H1 (cell line): ENCODE measurements around the gene TEX2. TPM values are rescaled to one million over a fixed set of nuclear protein-coding genes. Genes with fewer than 3 reads are reported as not detected.

Experiments used
- ASH2L ChIP-seq: fragments of 200-600, 300-600 bp; sonication (generic); IDR thresholded peaks from one replicate; pipeline ENCODE4 v1.7.1; 2017; ENCODE audit warnings: low read length
- BCL11A ChIP-seq, 2 experiments: IDR thresholded peaks; one replicate each; pipeline ENCODE4 v1.6.1; 2011; ENCODE audit warnings: low read depth in 2 of 2, low read length in 2 of 2, mild to moderate bottlenecking in 2 of 2
- CTCF ChIP-seq, 3 experiments: IDR thresholded peaks; 1 replicate in 2 of 3; 2 replicates in 1 of 3; pipeline versions ENCODE4 v1.5.1 to v1.6.1; 2011; ENCODE audit warnings: low read length in 3 of 3, mild to moderate bottlenecking in 3 of 3, inconsistent platforms in 2 of 3, low read depth in 1 of 3, moderate library complexity in 1 of 3; ENCODE audit not compliant: insufficient read depth in 1 of 3; ENCODE audit errors: control extremely low read depth in 1 of 3
- EZH2 ChIP-seq: fragments of 200-600 bp; sonication (generic); IDR thresholded peaks from 2 replicates; pipeline ENCODE4 v1.7.1; 2012; ENCODE audit warnings: low read depth, mild to moderate bottlenecking, moderate library complexity, low read length, inconsistent platforms; ENCODE audit not compliant: severe bottlenecking
- FOSL1 ChIP-seq: IDR thresholded peaks from 2 replicates; pipeline ENCODE4 v1.6.1; 2011; ENCODE audit warnings: mild to moderate bottlenecking, low read depth, low read length, moderate library complexity; ENCODE audit not compliant: insufficient read depth
- TBP ChIP-seq: IDR thresholded peaks from 2 replicates; pipeline ENCODE4 v1.6.1; 2011; ENCODE audit warnings: low read depth, low read length, improper control_type of control experiment
- polyA plus RNA-seq, 7 experiments: library from polyadenylated mRNA; depleted of rRNA in 3 of 7; stranded (reverse) in 5 of 7; unstranded in 2 of 7; fragments of >200 nt in 5 of 7; fragments of 200-250 nt in 2 of 7; gene quantifications; 1 replicate in 5 of 7; 2 replicates in 1 of 7; 4 replicates in 1 of 7; pipeline versions ENCODE4 v1.2.1 to v1.2.3, GENCODE V29; 2011 to 2013; ENCODE audit warnings: missing spikeins in 2 of 7, mixed read lengths in 2 of 7
- total RNA-seq: library from RNA; stranded (reverse); fragmentation: NEBNext Ultra II Directional; extraction: Animal tissue kit (Norgen Biotek cat#: 25700); gene quantifications from 2 replicates; pipeline ENCODE4 v1.2.1, GENCODE V29; 2021

The TEX2 gene
- total and polyA plus RNA-seq, 2 of the 8 experiments (the other 6 are each of a cell fraction or from before 2014, with no cell fraction given) = 6.1 to 15.6 TPM

GRCh38 chr17:64103391-64104364 is 159.4 kb downstream of the TEX2 start (continued):
- TF ChIP-seq CTCF (IDR thresholded peaks at IDR 0.05; ENCODE audit: control extremely low read depth in 1 of 3, insufficient read depth in 1 of 3, low read depth in 1 of 3, low read length in 3 of 3) = no peak
- no peak for TF ChIP-seq BCL11A (IDR thresholded peaks at IDR 0.05; ENCODE audit: low read depth in 2 of 2, low read length in 2 of 2)
- TF ChIP-seq TBP = no peak
- no peak for TF ChIP-seq EZH2
- no peak for TF ChIP-seq FOSL1
- no peak for TF ChIP-seq ASH2L
